Neural cell (in vitro differentiated cells): ENCODE data around the gene ORC1. TPM values are rescaled to one million over a fixed set of nuclear protein-coding genes. Genes with fewer than 3 reads are reported as not detected.

ENCODE experiments used
- H2AFZ ChIP-seq: fragments of 200-600, 300-800 bp; sonication (generic), shearing (Covaris generic); 2 replicates; pipeline ENCODE4 v1.6.0; 2014; ENCODE audit warnings: low read depth, mild to moderate bottlenecking, antibody characterized with exemption, low read length, moderate library complexity
- H3F3A ChIP-seq: fragments of 200-600 bp; shearing (Covaris generic); 2 replicates; pipeline ENCODE4 v1.6.1; 2016; ENCODE audit warnings: mild to moderate bottlenecking, moderate library complexity, mixed read lengths, antibody characterized with exemption, low read length; ENCODE audit not compliant: insufficient read depth, poor library complexity, severe bottlenecking
- H3K27ac ChIP-seq: fragments of 200-600, 300-800 bp; sonication (generic), shearing (Covaris generic); 2 replicates; pipeline ENCODE4 v1.5.1; 2014; ENCODE audit warnings: mild to moderate bottlenecking, low read length, moderate library complexity
- H3K27me3 ChIP-seq: fragments of 300-800, 200-600 bp; sonication (generic), shearing (Covaris generic); 2 replicates; pipeline ENCODE4 v1.6.0; 2014; ENCODE audit warnings: mild to moderate bottlenecking, low read depth, low read length, moderate library complexity; ENCODE audit not compliant: insufficient read depth
- H3K36me3 ChIP-seq: fragments of 300-800, 200-600 bp; sonication (generic), shearing (Covaris generic); 2 replicates; pipeline ENCODE4 v1.5.1; 2014; ENCODE audit warnings: mild to moderate bottlenecking, antibody characterized with exemption, low read length, moderate library complexity; ENCODE audit not compliant: insufficient read depth
- H3K4me2 ChIP-seq: fragments of 300-800, 200-600 bp; sonication (generic), shearing (Covaris generic); 2 replicates; pipeline ENCODE4 v1.6.0; 2014; ENCODE audit warnings: mild to moderate bottlenecking, low read length
- H3K4me3 ChIP-seq: fragments of 300-800, 200-600 bp; sonication (generic), shearing (Covaris generic); 2 replicates; pipeline ENCODE4 v1.5.1; 2014; ENCODE audit warnings: mild to moderate bottlenecking, low read length, moderate library complexity
- H3K79me2 ChIP-seq: fragments of 200-600 bp; shearing (Covaris generic); replicated peaks from 2 replicates; pipeline ENCODE4 v1.6.0; 2014; ENCODE audit warnings: mild to moderate bottlenecking, low read length, moderate library complexity; ENCODE audit not compliant: insufficient read depth
- H3K9ac ChIP-seq: fragments of 300-800, 200-600 bp; sonication (generic), shearing (Covaris generic); 2 replicates; pipeline ENCODE4 v1.6.1; 2016; ENCODE audit warnings: mild to moderate bottlenecking, low read length, mixed read lengths
- H3K9me2 ChIP-seq: fragments of 200-600 bp; shearing (Covaris generic); 2 replicates; pipeline ENCODE4 v1.6.1; 2016; ENCODE audit warnings: mild to moderate bottlenecking, low read length, mixed read lengths; ENCODE audit not compliant: insufficient read depth
- H3K9me3 ChIP-seq: fragments of 200-600, 300-800 bp; sonication (generic), shearing (Covaris generic); 2 replicates; pipeline ENCODE4 v1.6.1; 2016; ENCODE audit warnings: mild to moderate bottlenecking, mixed run types, low read length, moderate library complexity, mixed read lengths
- H4K20me1 ChIP-seq: fragments of 200-600 bp; shearing (Covaris generic); 2 replicates; pipeline ENCODE4 v1.6.1; 2016; ENCODE audit warnings: mild to moderate bottlenecking, mixed run types; ENCODE audit not compliant: insufficient read depth
- CTCF ChIP-seq: fragments of 450-650 bp; IDR thresholded peaks from 2 replicates; pipeline ENCODE4 v1.5.1; 2014; ENCODE audit warnings: antibody characterized with exemption, mild to moderate bottlenecking, moderate library complexity; ENCODE audit not compliant: poor library complexity, severe bottlenecking
- EP300 ChIP-seq: fragments of 450-650 bp; conservative IDR thresholded peaks from 2 replicates; pipeline ENCODE4 v1.6.1; 2014; ENCODE audit warnings: antibody characterized with exemption, mild to moderate bottlenecking, moderate library complexity; ENCODE audit not compliant: poor library complexity, severe bottlenecking
- EZH2 ChIP-seq: fragments of 200-600, 300-800 bp; shearing (Covaris generic), sonication (generic); IDR thresholded peaks from 2 replicates; pipeline ENCODE4 v1.6.1; 2014; ENCODE audit warnings: antibody characterized with exemption, low read length, borderline replicate concordance, mild to moderate bottlenecking; ENCODE audit not compliant: insufficient read depth, poor library complexity, severe bottlenecking
- MXI1 ChIP-seq: fragments of 450-650 bp; conservative IDR thresholded peaks from 2 replicates; pipeline ENCODE4 v1.6.1; 2014; ENCODE audit warnings: antibody characterized with exemption, mild to moderate bottlenecking; ENCODE audit not compliant: poor library complexity, severe bottlenecking
- POLR2AphosphoS5 ChIP-seq: IDR thresholded peaks from 2 replicates; pipeline ENCODE4 v1.6.1; 2012
- RAD21 ChIP-seq: fragments of 450-650 bp; conservative IDR thresholded peaks from 2 replicates; pipeline ENCODE4 v1.6.1; 2014; ENCODE audit warnings: antibody characterized with exemption, mild to moderate bottlenecking, moderate library complexity
- REST ChIP-seq: IDR thresholded peaks from 2 replicates; pipeline ENCODE4 v1.6.1; 2012; ENCODE audit warnings: borderline replicate concordance
- SMC3 ChIP-seq: fragments of 450-650 bp; conservative IDR thresholded peaks from 2 replicates; pipeline ENCODE4 v1.6.1; 2014; ENCODE audit warnings: antibody characterized with exemption, mild to moderate bottlenecking, moderate library complexity; ENCODE audit not compliant: poor library complexity
- TAF1 ChIP-seq: IDR thresholded peaks from 2 replicates; pipeline ENCODE4 v1.6.1; 2012; ENCODE audit warnings: low read depth
- polyA plus RNA-seq: library from polyadenylated mRNA; depleted of rRNA; stranded (reverse); fragments of >200 nt; gene quantifications from 2 replicates; pipeline ENCODE4 v1.2.3, GENCODE V29; 2014

The ORC1 gene
- polyA plus RNA-seq, 1 donor from 2014 or later, result 0.64 TPM

GRCh38 chr1:52426371-52426770, 22.1 kb upstream of the ORC1 start:
- TF ChIP-seq EZH2 (no peak), POLR2AphosphoS5 (no peak), CTCF (no peak), REST (no peak), RAD21 (no peak), SMC3 (no peak), EP300 (no peak), TAF1 (no peak)
- H3K79me2 ChIP-seq, result no peaks in the 10 kb centered on the region
- H3K4me2 ChIP-seq, result no peak overlapping the region
- no peaks in the 10 kb centered on the region for H3K9me3 ChIP-seq
- peaks cover 25% of the 10 kb centered on the region for H3K36me3 ChIP-seq
- H3K27me3 ChIP-seq, result no peaks in the 10 kb centered on the region
- no peak overlapping the region for H2AFZ ChIP-seq
- H3K4me3 ChIP-seq, result no peak overlapping the region
- H3K9me2 ChIP-seq, result no peaks in the 10 kb centered on the region
- no peak overlapping the region for H3K9ac ChIP-seq
- no peak overlapping the region for H3K27ac ChIP-seq
- H3F3A ChIP-seq, result no peaks in the 10 kb centered on the region
- no peaks in the 10 kb centered on the region for H4K20me1 ChIP-seq

GRCh38 chr1:52424813-52425212, 20.6 kb upstream of the ORC1 start:
- Histone ChIP-seq H3K79me2 (no peaks in the 10 kb centered on the region), H3K9me2 (no peaks in the 10 kb centered on the region), H3F3A (no peaks in the 10 kb centered on the region), H3K4me2 (no peak overlapping the region), H3K4me3 (no peak overlapping the region), H3K9ac (no peak overlapping the region), H3K27me3 (no peaks in the 10 kb centered on the region), H3K27ac (no peak overlapping the region), H3K9me3 (no peaks in the 10 kb centered on the region), H4K20me1 (no peaks in the 10 kb centered on the region), H2AFZ (no peak overlapping the region), H3K36me3 (peaks cover 16% of the 10 kb centered on the region)
- TF ChIP-seq MXI1 (no peak), REST (no peak), EP300 (no peak), EZH2 (no peak), SMC3 (no peak), RAD21 (no peak)
